NAMALWA (cell line): Measurements from ENCODE around the gene ALPI.

ENCODE experiments used
- DNase-seq: peaks from one replicate; pipeline ENCODE4 v3.0.0-alpha.2; 2015; ENCODE audit warnings: low spot score

The ALPI gene

GRCh38 chr2:232485757-232486557 is 30.0 kb downstream of the ALPI start:
- no peak for DNase-seq

DNA sequence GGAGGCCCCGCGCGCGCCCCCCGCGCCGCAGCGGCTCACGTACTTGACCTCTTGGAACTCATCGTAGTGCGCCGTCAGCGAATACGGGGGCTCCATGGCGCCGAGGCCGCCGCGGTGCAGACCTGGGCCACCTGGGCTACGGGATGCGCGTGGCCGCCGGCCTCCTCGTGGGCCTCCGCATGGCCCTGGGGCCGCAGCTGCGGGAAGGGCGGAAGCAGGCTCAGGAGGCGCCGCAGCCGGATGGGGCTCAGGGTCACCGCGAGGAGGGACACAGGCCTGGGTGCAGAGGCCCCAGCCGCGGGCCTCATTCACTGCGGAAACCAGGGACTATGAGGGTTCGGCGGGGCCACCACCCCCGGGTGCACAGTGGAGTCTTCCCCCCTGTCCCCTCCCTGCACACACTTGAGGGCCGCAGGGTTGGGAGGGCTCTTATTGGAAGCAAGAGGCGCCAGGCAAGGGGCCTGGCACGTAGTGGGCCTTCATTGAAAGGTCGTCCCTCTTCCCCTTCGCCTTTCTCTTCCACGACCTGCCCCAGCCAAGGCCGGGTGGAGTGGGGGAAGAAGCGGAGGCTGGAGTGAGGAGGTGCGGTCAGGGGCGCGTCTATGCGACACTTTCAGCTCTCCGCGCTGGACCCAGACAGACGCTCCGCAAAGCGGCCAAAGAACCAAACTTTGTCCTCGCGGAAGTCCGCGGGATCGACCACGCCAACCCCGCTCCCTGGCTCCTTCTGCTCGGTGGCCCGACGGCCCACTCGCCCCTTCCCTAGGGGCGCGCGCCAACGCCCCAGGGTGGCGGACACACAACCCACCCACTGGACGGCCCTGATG is 30.8 kb downstream of the ALPI start:
- DNase-seq, result no peak

GRCh38 chr2:232487385-232488096 is 31.6 kb downstream of the ALPI start, which contains the start of gene ECEL1:
Gene ECEL1 (minus strand): TSS chr2:232487834. CDS start chr2:232486653, 1,181 bp downstream.
- DNase-seq, result no peak

DNA sequence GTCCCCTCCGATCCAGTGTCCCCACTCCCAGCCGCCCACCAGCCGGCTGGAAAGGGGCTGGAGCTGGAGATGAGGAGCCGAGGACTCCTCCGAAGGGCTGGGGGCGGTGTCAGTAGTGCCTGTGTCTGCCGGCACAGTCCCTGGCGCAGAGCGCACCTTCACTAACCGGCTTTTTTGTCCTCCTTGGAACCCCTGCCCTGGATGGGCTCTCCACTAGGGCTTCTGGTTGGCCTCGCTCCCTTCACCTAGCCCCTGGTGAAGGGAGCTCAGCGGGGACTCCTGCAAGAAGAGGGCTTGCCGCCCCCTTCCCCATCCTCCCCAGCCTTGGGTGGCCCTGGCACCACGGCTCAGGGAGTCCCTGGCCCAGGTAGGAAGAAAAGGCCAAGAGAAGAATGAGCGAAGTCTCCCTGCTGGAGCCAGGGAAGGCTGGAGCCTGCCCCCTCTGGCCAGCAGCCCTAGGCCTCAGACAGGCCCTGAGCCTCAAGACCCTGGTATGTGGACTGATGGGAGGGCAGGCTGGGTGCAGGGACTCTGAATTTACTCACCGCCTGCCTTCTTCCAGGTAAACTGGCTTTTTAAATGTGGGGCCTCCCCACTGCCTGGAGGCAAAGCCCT is 32.3 kb downstream of the ALPI start:
- no peak for DNase-seq

DNA sequence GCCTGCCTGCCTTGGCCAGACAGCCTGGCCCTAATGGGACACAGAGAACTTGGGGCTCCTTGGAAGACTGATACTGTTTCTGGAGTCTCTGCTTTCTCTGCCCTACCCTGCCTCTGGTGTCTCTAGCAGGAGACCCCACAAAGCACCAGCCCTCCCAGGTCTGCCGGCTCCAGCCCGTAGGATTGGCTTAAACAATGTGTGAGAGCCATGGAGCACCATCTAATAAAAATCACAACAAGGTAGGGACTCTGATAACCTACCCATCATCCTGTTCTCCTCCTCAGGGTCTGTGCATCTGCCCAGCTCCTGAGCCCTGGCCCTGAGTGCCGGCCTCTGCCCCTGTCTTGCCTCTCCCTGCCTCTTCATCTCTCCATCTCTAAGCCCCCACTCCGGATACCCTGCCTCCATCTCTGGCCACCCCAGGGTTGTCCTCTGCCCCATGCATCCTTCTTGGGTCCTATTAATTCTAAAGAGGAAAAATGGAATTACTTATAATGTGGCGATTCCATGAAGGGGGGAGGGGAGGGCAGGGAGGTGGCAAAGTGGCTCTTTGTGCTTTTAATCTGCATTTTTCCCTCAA is 32.9 kb downstream of the ALPI start:
- no peak for DNase-seq

DNA sequence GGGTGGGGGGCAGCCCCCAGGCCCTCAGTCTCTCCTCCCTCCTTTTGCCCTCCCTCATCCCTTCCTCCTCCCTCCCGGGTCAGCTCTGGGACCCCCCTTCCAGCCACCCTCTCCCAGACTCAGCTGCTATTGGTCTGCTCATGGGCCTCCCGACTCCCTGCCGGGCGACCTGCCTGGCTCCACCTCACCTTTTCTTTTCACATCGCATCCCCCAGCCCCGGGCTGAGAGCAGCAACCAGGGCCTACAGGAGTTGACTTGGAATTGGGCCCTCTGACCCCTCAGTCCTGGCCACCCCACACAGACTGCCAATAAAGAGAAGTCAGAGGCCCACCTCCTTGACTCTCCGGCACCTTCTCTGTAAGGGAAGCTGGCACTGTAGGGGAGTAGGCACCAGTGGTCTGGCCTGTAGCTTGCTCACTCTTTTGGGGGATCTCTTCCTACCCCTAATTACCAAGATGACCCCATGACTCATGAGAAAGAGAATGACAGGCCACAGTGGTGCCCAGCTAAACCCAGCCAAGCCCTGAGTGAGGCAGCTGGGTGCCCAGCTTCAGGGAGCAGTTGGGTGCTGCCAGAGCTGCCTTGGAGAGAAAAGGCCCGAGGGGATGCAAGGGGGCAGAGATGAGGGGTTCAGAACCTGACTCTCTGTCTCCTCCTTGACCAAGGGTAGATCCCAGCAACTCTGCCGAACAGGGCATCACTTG is 33.7 kb downstream of the ALPI start:
- no peak for DNase-seq

DNA sequence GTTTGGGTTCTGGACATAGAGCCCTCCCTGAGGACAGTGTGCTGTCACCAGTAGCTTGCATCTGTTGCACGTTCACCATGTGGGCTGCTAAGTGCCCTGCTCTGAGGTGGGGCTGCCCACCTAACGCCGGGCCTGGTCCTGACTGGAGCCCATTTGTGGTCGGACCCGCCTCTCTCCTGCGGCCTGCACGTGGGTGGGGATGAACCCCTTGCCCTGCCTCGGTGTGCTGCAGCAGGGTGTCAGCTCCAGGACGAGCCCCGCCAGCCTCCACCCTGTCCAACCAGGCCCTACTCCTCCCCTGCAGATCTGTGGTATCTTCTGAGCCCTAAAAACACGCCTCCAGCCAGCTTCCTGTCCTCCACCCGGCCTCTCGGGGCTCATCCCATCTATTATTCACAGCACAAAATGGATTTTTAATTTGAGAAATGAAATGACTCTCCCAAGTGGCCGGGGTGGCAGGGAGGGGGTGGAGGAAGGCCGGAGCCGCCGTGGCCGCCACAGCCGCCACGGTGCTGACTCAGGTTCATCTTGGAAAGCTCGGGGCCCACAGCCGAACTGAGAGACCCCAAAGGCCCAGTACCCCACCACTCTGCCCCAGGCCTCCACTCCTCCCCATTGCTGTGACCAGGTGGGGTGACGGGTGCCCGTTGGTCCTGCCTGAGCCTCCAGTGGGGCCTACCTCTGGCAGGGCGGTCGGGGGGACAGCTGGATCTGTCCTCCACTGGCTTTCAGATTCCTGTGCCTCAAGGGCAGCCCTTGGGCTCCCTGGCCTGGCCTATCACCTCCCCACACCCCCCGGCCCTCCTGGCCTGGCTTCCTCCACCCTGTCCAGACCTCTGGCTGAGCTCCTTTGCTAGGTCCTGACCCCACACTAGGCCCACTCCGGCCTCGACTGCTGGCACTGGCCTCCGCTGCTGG is 34.5 kb downstream of the ALPI start:
- DNase-seq, result no peak

DNA sequence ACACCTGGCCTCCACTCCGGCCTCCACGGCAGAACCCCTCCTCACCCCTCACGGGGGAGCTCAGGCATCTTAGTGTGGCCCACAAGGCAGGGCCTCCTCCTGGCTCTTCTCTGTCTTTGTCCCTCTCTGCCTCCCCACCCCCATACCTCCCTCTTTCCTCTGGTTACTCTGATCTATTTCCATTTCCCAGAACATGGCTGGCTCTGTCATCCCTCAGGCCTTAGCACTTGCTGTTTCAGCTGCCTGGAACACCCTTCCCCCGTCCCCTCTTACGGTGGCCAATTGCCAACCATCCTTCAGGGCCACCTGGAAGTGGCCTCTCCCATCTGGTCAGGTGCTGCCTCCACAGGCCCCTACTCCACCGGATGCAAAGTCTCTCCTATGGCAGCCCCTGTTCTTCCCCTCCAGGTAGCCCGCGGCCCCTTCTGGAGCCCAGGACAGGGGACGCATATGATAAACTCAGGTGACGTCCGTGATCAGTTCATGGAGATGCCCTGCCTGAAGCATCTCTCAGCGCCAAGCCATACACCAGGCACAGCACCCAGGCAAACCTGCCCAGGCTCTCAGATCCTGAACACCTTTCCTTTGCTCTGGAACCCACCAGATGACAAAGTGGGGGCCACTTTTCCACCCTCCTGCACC is 35.3 kb downstream of the ALPI start:
- DNase-seq, result no peak

DNA sequence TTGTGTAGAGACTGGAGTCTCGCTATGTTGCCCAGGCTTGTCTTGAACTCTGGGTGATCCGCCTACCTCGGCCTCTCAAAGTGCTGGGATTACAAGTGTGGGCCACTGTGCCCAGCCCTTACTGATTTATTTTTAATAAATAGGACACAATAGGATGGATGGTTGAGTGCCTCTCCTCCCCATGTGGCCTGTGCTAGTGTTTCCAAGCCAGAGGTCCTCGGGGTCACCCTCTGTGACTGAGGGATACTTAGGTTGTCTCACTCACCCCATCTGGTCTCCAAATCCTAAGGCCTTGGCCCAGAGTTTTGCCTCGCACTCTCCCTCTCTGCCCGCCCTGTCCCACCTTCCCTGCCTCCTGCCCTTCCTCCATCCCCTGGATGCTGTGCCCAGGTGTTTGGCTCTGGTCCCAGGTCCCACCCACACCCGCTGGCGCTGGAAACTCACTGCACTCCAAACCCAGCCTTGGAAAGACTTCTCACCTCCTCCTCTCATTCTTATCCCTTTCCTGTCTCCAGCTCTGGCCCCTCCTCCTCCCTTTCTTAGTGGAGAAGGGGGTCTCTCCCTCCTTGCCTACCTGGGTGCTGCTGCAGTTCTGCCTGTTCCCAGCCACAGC is 36.4 kb downstream of the ALPI start:
- DNase-seq, result no peak

GRCh38 chr2:232492963-232493700 is 37.2 kb downstream of the ALPI start:
- no peak for DNase-seq

DNA sequence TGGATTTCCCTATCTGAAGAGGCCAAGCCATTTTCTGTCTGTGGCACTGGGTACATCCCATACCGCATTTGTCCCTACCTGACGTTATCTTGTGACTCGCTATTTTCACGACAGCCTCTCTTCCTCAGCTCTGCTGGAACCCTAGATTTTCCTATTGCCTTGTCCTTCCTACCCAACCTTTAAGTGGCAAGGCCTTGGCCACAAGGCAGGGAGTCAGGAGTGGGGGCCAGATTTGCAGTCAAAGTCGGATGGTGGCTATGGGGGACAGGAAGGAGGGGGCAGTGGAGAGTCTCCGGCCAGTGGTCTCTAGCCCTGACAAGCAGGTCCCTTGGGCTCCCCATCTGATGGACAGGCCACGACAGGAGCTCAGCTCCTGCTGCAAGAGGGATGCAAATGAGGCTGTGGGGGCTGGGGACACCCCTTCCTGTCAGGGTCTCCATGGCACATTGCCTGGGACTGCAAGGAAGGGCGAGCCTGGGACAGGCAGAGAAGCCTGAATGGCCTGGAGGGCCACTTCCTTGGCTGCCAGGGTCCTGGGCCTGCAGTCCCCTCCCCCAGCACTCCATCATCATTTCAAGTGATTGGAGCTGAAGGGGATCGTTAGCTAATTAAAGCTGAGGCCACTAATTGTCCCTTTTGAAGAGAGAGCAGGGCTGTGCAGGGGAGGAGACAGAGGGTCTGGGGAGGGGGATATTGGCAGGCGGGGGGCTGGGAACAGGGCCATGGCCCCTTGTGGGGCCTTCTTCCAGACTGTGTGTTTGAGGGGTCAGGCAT is 37.9 kb downstream of the ALPI start:
- DNase-seq, result no peak

GRCh38 chr2:232494542-232494941 is 38.6 kb downstream of the ALPI start:
- no peak for DNase-seq

- no peak for DNase-seq
Measured at GRCh38 chr2:232495292-232495691, 39.3 kb downstream of the ALPI start.

DNA sequence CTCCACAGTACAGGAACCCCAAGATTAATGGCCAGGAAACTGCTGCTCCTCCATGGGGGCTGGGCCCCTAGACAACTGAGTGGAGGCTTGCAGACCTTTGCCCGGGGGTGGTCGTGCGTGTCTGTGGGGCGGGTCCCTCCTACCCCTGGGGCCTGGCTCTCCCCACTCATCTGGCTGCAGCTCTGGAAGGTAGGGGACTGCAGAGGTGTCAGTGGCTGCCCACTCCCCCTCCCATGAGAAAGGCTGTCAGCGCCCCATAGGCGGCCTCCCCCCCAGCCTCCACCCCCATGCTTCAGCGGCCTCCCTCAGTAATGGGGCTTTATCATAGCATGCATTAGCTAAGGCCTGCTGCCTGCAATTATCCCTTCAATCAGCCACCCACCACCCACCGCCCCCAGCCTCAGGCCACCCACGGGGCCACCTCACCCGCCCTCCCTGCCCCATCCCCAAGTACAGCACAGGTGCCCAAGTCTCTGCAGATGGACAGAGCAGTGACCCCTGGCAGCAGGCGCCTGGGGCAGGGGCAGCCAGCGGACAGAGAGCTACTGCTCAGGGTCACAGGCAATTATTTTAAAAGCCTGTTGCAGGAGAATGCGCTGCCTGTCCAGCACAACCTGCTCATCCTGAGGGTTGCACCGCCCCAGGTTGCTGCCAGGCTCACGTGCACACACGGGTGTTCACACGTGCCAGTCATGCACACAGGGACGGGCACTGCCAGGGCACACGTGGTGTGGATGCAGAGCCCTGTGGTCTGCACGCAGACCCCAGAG is 40.7 kb downstream of the ALPI start:
- DNase-seq, result no peak

DNA sequence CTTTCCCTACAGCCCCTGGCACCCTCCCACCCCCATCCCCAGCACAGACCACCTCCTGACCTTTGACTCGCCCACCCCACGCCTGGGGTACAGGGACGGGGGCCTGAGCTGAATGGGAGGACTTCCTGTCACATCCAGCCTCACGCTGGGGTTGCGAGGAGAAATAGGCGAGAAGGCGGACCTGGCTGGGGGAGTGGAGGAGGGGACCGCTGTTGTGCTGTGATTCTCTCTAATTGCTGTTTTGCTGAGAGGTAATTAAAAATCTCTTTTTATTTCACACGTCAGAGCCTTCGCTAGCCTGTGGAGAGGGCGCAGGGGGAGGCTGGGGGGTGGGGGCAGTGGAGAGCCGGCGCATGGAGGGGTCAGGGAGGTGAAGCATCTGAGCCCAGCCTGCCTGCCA is 41.4 kb downstream of the ALPI start:
- no peak for DNase-seq

DNA sequence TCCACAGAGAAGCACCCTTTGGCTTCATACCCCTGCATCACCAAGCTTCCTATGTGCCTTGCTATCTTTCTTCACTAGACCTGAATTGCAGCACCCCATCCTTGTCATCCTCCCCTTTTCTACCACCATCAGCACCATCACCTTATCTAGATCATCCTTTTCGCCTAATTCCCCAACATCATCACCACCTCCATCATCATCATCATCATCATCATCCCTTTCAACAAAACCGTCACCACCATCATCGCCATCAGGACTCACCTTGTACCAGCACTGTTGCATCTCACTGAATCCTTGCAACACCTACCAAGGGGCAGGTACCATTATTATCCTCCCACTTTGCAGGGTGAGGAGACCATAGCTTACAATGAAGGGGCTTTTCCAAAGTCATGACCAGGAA is 42.5 kb downstream of the ALPI start:
- no peak for DNase-seq

GRCh38 chr2:232501331-232501771 is 45.4 kb downstream of the ALPI start:
- no peak for DNase-seq
